Glomerular endothelial cell (primary cell): ENCODE data around the gene CLDN7. TPM values are rescaled to one million over a fixed set of nuclear protein-coding genes. Genes with fewer than 3 reads are reported as not detected.

Experiments
- DNase-seq: peaks from one replicate; pipeline ENCODE4 v3.0.0-alpha.2; 2011; ENCODE audit warnings: low read depth, low spot score; ENCODE audit errors: extremely low read depth
- total RNA-seq: library from RNA; depleted of rRNA; stranded (reverse); fragments of >200 nt; gene quantifications from 2 replicates; pipeline ENCODE4 v1.2.3, GENCODE V29; 2015

CLDN7 gene
- total RNA-seq, 1 donor from 2014 or later = 2.1 TPM

DNA sequence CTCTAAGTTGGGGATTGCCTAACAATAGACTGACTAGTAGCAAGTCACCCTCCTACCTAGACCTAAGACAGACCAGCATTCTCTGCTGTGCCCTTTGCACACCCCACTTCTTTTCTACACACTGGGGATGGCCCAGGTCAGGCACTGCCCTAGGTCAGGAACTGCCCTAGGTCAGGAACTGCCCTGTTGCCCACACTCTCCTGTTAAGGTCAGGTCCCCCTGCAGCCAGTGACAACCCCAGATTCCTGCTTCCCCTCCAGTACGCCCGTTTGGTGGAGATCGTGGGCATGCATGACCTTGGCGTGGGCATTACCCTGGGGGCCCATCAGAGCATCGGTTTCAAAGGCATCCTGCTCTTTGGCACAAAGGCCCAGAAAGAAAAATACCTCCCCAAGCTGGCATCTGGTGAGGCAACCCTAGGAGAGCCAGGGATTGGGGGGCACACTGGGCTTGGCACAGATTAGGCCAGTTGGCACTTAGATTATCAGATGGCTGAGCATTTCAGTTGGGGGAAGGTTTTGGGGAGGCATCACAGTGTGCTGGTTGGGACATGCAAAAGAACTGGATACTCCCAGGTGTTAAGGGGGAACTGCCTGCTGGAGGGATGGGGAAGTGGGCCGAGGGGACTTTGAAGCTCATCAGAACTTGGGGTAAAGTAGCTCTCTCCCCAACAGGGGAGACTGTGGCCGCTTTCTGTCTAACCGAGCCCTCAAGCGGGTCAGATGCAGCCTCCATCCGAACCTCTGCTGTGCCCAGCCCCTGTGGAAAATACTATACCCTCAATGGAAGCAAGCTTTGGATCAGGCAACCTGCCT lies 40.8 kb downstream of the CLDN7 start:
- DNase-seq = no peak

DNA sequence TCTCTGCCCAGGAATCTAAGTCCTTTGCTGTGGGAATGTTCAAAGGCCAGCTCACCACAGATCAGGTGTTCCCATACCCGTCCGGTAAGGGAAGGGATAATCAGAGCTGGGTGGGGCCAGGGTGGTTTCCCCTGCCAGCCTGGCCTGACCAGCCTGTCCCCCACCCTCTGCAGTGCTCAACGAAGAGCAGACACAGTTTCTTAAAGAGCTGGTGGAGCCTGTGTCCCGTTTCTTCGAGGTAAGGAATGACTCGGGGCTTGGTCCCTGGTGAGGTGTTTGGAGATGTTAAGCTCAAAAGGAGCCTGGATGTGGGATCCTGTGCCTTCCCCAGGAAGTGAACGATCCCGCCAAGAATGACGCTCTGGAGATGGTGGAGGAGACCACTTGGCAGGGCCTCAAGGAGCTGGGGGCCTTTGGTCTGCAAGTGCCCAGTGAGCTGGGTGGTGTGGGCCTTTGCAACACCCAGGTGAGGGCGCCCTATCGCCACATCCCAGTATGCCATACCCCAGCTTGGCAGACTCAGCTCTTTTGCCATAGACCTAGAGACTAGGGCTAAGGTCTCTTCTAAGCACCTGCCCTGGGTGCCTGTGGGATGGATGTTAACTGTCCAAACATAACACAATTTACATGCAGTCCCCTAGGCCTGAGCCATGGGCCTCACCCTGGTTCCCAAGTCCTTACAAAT lies 41.5 kb downstream of the CLDN7 start:
- no peak for DNase-seq

- DNase-seq = no peak
Observed at GRCh38 chr17:7219812-7220592, 42.3 kb downstream of the CLDN7 start, which contains the start of the genes ACADVL and DLG4. TSS of gene ACADVL (plus strand) at chr17:7219938. CDS start at chr17:7219985, 47 bp downstream. TSS of gene DLG4 (minus strand) at chr17:7219836.

- no peak for DNase-seq
Observed at GRCh38 chr17:7219229-7219811, 43.0 kb downstream of the CLDN7 start.

DNA sequence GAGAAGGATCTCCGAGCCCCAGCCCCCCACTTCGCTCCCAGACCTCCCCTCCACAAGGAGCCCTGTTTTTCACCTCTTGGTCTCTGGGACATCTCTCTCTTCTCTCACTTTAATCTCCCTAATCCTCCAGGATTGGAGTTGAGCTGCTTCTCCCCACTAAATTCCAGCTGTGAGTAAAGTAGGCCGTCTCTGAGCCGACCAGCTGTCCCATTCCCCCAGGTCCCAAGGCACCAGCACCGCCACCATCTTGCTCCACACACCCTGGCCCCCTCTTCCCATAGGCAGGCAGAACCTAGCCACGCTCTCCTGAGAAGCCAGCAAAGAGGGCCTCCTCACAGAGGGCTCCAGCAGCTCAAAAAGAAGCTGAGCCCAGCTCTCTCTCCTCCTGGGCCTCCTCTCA lies 43.5 kb downstream of the CLDN7 start:
- no peak for DNase-seq

DNA sequence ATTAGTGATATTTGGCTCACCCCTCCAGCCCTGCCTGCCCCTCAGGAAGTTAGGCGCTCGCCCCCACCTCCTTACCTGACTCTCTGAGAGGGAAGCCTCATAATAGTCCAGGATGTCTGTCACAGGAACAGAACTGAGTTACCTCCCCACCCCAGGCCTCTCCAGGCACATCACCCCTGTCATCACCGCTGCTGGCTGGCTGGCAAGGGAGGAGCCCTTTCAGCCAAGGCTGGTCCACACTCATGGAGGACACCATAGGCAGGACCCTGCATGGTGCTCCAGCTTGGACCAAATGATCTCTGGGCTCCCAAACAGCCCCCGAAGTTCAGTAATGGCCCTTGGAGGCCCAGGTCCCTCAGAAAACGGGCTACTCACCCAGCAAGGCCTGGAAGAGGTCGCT lies 44.1 kb downstream of the CLDN7 start:
- DNase-seq = no peak

GRCh38 chr17:7217113-7217987 lies 44.9 kb downstream of the CLDN7 start:
- no peak for DNase-seq

GRCh38 chr17:7216242-7217112 lies 45.8 kb downstream of the CLDN7 start:
- DNase-seq = no peak

DNA sequence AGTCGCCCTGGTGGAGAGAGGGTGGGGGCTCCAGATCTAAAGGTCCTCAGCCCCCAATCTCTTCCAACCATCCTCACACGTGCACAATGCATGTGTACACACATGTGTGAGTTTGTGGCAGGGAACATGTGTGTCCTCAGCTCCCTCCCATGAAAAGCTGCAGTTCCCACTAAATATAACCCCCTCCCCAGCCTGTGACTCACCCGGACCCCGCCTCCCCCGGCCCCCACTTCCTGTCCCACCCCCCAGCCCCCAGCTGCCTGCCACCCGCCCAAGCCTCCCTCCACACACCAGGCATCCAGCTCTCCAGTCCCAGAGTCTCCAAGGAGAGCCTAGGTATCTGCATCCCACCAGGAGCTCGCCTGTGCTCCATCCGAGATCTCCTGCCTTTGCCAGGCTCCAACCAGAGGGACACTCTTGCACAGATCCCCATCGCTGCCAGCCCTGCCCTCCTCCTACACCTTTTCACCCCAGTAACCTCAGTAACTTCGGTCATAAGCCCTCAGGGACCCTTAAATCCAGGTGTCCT lies 46.6 kb downstream of the CLDN7 start:
- DNase-seq = no peak

DNA sequence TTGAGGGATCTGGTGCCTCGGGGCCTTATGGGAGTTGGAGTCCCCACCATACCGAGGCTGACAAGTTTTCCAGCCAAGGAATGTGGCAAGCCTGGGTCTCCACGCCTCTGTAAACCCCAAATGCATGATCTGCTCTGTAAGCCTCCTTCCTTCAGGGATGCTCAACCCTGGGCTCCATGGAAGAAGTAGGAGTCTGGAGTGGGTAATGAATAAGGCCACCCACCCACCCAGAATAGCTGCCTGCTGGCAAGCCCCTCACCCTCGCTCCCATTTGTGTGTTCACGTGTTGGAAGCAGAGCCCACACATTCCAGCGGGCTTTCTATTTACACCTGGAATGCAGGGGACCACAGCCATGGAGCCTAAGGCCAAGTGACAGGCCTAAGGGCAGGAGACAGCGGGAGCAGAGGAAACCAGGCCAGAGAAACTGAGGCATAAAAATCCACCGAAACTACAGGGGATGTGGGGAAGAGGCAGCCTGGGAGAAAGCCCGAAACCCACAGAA lies 47.1 kb downstream of the CLDN7 start:
- no peak for DNase-seq

GRCh38 chr17:7214300-7215135 lies 47.8 kb downstream of the CLDN7 start:
- DNase-seq = no peak

DNA sequence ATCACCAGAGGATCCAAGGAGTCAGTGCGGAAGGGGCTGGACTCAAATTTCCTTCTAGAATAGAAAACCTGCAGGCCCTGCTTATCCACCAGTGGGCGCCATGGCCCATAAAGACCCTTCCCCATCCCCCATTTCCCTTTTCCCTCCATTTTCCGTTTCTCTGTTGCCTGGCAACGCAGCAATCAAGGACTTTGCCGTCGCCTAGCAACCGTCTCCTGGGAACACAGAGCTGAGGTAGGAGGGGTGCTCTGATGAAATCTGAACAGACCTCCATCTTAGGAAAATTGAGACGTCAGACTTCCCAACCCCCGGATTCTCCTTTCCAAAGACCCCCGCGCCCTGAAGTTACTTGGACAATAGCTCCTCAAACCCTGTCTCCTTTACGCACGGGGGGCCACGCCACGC lies 48.4 kb downstream of the CLDN7 start:
- no peak for DNase-seq

DNA sequence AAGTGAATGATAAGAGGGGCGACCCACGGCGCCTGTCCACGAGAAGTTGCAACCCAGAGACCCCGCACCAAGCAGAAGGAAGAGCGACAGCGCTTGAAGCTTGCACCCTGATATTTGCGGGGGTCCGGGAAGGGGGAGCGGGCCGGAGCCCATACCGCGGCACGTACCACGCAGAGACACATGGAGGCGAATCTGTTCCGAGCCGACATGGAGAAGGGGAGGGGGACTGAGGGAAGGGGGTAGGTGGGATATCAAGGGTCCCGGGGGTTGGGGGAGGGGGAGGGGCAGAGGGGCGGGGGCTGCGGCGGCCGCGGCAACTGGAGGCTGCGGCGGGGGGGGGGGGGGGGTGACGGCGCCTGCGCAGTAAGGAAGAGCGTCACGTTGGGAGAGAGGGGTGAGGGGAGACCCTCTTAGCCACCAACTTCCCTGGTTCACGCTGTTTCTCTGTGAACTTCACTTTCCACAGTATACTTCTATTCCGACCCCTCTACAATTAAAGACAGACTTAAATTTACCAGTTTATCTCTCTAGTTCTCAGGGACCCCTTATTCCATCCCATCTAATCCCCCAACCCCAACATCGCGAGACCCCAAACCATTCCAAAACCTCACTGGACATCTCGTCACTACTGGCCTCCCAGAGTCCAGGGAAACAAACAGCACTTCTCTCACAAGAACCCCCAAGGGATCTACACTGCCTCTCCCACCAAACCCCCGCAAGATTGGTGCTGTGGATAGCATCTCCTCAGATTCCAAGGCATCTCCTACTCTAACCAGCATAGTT lies 50.6 kb downstream of the CLDN7 start:
- no peak for DNase-seq
